Measurements from ENCODE around the gene DTNA. TPM values are rescaled to one million over a fixed set of nuclear protein-coding genes. Genes with fewer than 3 reads are reported as not detected.
"Not testable (repeated sequence)": the region's sequence is repeated elsewhere in the genome, so short reads cannot be mapped to it uniquely, and the experiment has no call there.

DTNA gene
- total RNA-seq, 2 experiments from 2014 or later, result not detected

DNA sequence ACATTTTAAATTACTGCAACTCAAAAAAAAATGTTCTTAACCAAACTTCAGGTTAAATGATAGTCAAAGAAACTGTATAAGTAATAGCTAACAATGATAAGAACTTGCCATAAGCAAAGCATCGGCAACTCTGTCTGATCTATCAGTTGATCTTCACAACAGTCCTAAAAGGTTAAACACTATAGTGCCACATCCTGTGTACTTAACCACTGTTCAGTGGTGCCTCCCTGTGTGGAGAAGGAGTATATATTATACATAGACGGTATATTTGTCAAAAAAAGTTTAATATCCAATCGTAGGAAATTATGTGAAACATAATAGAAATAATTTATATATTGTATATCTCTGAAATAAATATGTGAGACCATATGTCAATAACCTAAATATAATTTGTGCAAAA is 13.0 kb downstream of the DTNA start:
- Mint-ChIP-seq H3K27me3 (peaks cover 4% of the 10 kb centered on the region), H3K36me3 (ENCODE audit: low read depth) (no peaks in the 10 kb centered on the region), H3K9me3 (peaks cover 3% of the 10 kb centered on the region), H3K4me3 (no peak overlapping the region), H3K27ac (no peak overlapping the region), H3K4me1 (ENCODE audit: low read depth) (no peaks in the 10 kb centered on the region)
- Histone ChIP-seq H3K27me3 (ENCODE audit: control insufficient read depth in 1 of 2, insufficient read depth in 2 of 2, low read length in 2 of 2) (no peaks in the 10 kb centered on the region), H3K4me1 (ENCODE audit: insufficient read depth, low read length) (no peaks in the 10 kb centered on the region), H3K36me3 (ENCODE audit: insufficient read depth, low read length) (no peaks in the 10 kb centered on the region), H3K4me3 (ENCODE audit: low read length) (no peak overlapping the region), H3K27ac (ENCODE audit: low read depth in 1 of 2, low read length in 2 of 2) (no peak overlapping the region), H3K9me3 (ENCODE audit: control insufficient read depth in 1 of 2, insufficient read depth in 1 of 2, low read length in 2 of 2) (no peaks in the 10 kb centered on the region)
- intact Hi-C loops (cut with DNase I, micrococcal nuclease), result no loop called here
- ChIA-PET CTCF (no interaction called here), POLR2A (no interaction called here)
- no peak for DNase-seq
- TF ChIP-seq, protein P1, sequence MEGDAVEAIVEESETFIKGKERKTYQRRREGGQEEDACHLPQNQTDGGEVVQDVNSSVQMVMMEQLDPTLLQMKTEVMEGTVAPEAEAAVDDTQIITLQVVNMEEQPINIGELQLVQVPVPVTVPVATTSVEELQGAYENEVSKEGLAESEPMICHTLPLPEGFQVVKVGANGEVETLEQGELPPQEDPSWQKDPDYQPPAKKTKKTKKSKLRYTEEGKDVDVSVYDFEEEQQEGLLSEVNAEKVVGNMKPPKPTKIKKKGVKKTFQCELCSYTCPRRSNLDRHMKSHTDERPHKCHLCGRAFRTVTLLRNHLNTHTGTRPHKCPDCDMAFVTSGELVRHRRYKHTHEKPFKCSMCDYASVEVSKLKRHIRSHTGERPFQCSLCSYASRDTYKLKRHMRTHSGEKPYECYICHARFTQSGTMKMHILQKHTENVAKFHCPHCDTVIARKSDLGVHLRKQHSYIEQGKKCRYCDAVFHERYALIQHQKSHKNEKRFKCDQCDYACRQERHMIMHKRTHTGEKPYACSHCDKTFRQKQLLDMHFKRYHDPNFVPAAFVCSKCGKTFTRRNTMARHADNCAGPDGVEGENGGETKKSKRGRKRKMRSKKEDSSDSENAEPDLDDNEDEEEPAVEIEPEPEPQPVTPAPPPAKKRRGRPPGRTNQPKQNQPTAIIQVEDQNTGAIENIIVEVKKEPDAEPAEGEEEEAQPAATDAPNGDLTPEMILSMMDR (IDR thresholded peaks at IDR 0.05), result no peak
- ATAC-seq (ENCODE audit: poor library complexity), result no peak

DNA sequence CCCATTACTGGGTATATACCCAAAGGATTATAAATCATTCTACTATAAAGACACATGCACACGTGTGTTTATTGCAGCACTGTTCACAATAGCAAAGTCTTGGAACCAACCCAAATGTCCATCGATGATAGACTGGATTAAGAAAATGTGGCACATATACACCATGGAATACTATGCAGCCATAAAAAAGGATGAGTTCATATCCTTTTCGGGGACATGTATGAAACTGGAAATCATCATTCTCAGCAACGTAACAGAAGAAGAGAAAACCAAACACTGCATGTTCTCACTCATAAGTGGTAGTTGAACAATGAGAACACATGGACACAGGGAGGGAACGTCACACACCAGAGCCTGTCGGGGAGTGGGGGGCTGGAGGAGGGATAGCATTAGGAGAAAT is 15.6 kb downstream of the DTNA start:
- H3K27ac Mint-ChIP-seq; H3K27ac ChIP-seq (ENCODE audit: low read depth in 1 of 2, low read length in 2 of 2); DNase-seq; H3K9me3 Mint-ChIP-seq; ATAC-seq (ENCODE audit: poor library complexity); H3K27me3 Mint-ChIP-seq; POLR2A ChIA-PET; H3K4me1 ChIP-seq (ENCODE audit: insufficient read depth, low read length); H3K4me1 Mint-ChIP-seq (ENCODE audit: low read depth); H3K9me3 ChIP-seq (ENCODE audit: control insufficient read depth in 1 of 2, insufficient read depth in 1 of 2, low read length in 2 of 2); H3K36me3 ChIP-seq (ENCODE audit: insufficient read depth, low read length); intact Hi-C loops (cut with DNase I, micrococcal nuclease); H3K4me3 Mint-ChIP-seq; H3K4me3 ChIP-seq (ENCODE audit: low read length); H3K27me3 ChIP-seq (ENCODE audit: control insufficient read depth in 1 of 2, insufficient read depth in 2 of 2, low read length in 2 of 2); CTCF ChIA-PET; H3K36me3 Mint-ChIP-seq (ENCODE audit: low read depth): not testable (repeated sequence)

DNA sequence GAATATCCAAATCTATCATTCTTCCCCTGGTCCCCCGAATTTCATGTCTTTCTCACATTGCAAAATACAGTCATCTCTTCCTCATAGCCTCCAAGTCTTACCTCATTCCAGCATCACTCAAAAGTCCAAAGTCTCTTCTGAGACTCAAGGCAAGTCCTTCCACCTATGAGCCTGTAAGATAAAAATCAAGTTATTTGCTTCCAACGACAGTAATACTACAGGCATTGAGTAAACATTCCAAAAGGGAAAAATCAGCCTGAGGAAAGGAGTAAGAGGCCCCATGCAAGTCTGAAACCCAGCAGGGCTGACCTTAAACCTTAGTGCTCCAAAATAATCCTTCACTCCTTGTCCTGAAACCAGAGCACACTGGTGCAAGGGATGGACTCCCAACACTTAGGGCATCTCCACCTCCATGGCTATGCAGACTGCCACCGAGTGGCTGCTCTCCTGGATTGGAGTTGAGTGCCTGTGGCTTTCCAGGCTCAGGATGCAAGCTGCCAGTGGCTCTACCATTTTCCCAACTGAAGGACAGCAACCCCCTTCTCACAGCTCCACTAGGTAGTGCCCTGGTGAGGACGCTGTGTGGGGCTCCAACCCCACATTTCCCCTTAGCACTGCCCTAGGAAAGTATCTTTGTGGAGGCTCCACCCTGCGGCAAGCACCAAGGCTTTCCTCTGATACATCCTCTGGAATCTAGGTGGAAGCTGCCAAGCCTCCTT is 16.3 kb downstream of the DTNA start:
- Mint-ChIP-seq H3K36me3 (ENCODE audit: low read depth) (no peaks in the 10 kb centered on the region), H3K4me3 (no peak overlapping the region), H3K27me3 (peaks cover 4% of the 10 kb centered on the region), H3K4me1 (ENCODE audit: low read depth) (no peaks in the 10 kb centered on the region), H3K9me3 (peaks cover 3% of the 10 kb centered on the region), H3K27ac (no peak overlapping the region)
- intact Hi-C loops (cut with DNase I, micrococcal nuclease), result no loop called here
- Histone ChIP-seq H3K27ac (ENCODE audit: low read depth in 1 of 2, low read length in 2 of 2) (no peak overlapping the region), H3K4me3 (ENCODE audit: low read length) (no peak overlapping the region), H3K4me1 (ENCODE audit: insufficient read depth, low read length) (no peaks in the 10 kb centered on the region), H3K36me3 (ENCODE audit: insufficient read depth, low read length) (no peaks in the 10 kb centered on the region), H3K9me3 (ENCODE audit: control insufficient read depth in 1 of 2, insufficient read depth in 1 of 2, low read length in 2 of 2) (no peaks in the 10 kb centered on the region), H3K27me3 (ENCODE audit: control insufficient read depth in 1 of 2, insufficient read depth in 2 of 2, low read length in 2 of 2) (no peaks in the 10 kb centered on the region)
- POLR2A ChIA-PET, result no interaction called here
- ATAC-seq (ENCODE audit: poor library complexity), result no peak
- CTCF ChIA-PET, result no interaction called here
- TF ChIP-seq, protein P1 (IDR thresholded peaks at IDR 0.05), result no peak
- no peak for DNase-seq

DNA sequence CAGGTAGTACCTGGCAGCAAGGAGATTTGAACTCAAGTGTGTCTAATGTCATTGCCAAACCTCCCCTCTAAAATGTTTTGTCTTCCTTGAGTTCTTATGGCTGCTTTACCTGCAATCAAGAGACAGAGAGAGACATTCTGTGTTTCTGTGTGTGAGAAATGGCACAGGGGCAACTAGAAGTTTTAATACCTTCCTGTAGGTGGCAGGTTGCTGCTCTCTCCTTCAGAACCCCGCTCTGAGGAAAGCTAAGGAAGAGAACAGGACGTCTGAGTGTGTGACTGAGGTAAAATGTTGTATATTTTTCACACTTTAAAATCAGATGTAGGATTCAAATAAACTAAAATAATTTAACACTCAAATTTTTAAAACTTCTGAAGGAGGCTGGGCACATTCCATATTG is 19.2 kb downstream of the DTNA start:
- intact Hi-C loops (cut with DNase I, micrococcal nuclease), result no loop called here
- no peaks in the 10 kb centered on the region for H3K36me3 Mint-ChIP-seq (ENCODE audit: low read depth)

More for the DNA sequence above, 19.2 kb downstream of the DTNA start:
- CTCF ChIA-PET, result no interaction called here
- no peaks in the 10 kb centered on the region for H3K36me3 ChIP-seq (ENCODE audit: insufficient read depth, low read length)
- Mint-ChIP-seq H3K4me3 (no peak overlapping the region), H3K27me3 (peaks cover 4% of the 10 kb centered on the region), H3K9me3 (peaks cover 3% of the 10 kb centered on the region), H3K4me1 (ENCODE audit: low read depth) (no peaks in the 10 kb centered on the region), H3K27ac (no peak overlapping the region)
- no peaks in the 10 kb centered on the region for H3K9me3 ChIP-seq (ENCODE audit: control insufficient read depth in 1 of 2, insufficient read depth in 1 of 2, low read length in 2 of 2)
- H3K4me3 ChIP-seq (ENCODE audit: low read length), result no peak overlapping the region
- DNase-seq (peak in 2 of 14 experiments; percentile 1 to 3), ATAC-seq (ENCODE audit: poor library complexity) (no peak)
- POLR2A ChIA-PET, result no interaction called here
- TF ChIP-seq, protein P1 (IDR thresholded peaks at IDR 0.05), result no peak
- H3K27ac ChIP-seq (ENCODE audit: low read depth in 1 of 2, low read length in 2 of 2), result no peak overlapping the region
- H3K27me3 ChIP-seq (ENCODE audit: control insufficient read depth in 1 of 2, insufficient read depth in 2 of 2, low read length in 2 of 2), result no peaks in the 10 kb centered on the region
- H3K4me1 ChIP-seq (ENCODE audit: insufficient read depth, low read length), result no peaks in the 10 kb centered on the region

Data from CD4-positive, alpha-beta T cell (primary cell).